Cardiac fibroblast (primary cell): ENCODE measurements around the gene FAM240B.

Experiments
- DNase-seq, 2 donors: peaks; one replicate each; pipeline versions ENCODE4 v3.0.0 to v3.0.0-alpha.2; 2010; ENCODE audit warnings: low read depth in 2 of 2
- H3K4me3 ChIP-seq, 2 donors: replicated peaks in 1 of 2; 1 replicate in 1 of 2; 2 replicates in 1 of 2; pipeline ENCODE4 v1.5.1; 2011; ENCODE audit warnings: low read depth in 2 of 2, low read length in 2 of 2, mild to moderate bottlenecking in 2 of 2, moderate library complexity in 1 of 2
- TF ChIP-seq, protein P1 (sequence below): IDR thresholded peaks from one replicate; pipeline ENCODE4 v1.5.1; 2011; ENCODE audit warnings: low read depth, mild to moderate bottlenecking, low read length, inconsistent platforms

FAM240B gene

DNA sequence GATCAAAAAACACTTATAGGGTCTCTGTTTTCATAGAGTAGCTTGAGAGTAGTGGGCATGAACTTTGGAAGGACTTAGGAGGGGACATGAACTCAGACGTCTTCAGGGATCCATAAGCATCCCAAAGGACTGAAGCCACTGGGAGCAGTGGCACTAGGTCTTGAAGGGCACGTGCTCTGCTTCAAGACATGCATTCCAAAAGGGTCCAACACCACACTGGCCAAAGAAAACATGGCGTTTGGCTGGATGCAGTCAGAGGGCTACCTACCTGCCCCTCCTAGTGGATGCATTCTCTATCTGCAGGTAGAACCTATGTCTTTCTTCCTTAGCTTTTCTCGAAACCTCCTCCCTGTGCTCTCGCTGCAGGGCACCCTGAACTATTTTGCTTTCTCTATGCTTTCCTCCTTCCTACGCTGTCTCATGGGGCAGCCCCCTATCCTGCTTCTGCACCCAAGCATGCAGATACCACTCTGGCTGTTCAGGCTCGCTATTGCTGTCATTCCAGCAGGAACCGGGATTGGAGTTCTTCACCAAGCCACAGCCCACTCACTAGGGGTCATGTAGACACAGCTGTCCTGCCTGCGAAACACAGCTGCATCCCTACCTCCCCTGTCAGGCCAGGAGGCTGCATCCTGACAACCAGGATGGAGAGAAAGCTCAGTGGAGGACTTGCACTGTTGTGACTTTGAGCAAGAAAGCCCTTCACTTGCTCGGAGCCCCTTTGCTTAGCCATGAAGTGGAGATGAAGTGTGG, 11.9 kb downstream of the FAM240B start:
- TF ChIP-seq, protein P1, sequence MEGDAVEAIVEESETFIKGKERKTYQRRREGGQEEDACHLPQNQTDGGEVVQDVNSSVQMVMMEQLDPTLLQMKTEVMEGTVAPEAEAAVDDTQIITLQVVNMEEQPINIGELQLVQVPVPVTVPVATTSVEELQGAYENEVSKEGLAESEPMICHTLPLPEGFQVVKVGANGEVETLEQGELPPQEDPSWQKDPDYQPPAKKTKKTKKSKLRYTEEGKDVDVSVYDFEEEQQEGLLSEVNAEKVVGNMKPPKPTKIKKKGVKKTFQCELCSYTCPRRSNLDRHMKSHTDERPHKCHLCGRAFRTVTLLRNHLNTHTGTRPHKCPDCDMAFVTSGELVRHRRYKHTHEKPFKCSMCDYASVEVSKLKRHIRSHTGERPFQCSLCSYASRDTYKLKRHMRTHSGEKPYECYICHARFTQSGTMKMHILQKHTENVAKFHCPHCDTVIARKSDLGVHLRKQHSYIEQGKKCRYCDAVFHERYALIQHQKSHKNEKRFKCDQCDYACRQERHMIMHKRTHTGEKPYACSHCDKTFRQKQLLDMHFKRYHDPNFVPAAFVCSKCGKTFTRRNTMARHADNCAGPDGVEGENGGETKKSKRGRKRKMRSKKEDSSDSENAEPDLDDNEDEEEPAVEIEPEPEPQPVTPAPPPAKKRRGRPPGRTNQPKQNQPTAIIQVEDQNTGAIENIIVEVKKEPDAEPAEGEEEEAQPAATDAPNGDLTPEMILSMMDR, result peak; percentile 23
- H3K4me3 ChIP-seq, result no peak overlapping the region
- no peak for DNase-seq

DNA sequence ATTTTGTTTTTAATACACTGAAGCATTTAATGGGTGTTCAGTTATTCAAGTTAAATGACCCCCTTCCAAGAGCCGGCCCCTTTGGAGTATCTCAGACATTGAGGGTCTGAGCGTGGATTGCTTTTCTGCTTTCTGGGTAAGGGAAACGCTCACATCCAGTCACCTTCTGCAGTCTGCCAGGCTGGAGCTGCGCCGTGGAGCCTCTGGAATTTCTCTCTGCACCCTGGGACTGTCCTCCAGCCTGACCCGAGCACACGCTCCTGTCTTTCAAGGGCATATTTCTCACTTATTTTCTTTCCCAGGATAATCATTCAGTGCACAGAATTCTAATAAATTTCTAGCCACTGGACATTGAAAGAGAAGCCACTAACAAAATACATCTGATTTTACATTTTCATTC, 13.4 kb downstream of the FAM240B start:
- TF ChIP-seq, protein P1, result no peak
- no peak for DNase-seq
- H3K4me3 ChIP-seq, result no peak overlapping the region

DNA sequence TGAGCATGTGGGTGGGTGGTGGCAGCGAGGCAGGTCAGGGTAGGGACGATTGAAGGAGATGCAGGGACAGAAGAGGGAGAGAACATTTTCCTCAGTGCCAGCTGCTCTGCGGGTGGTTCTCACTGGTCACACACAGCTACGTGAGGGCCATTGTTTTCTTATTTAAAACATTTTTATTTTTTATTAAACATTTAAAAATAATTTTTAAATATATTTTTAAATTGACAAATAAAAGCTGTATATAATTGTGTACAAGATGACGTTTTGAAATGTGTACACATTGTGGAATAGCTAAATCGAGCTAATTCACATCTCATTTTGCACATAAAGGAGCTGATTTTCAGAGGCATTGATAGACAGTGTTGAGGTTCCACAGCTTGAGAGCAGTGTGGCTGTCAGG, 14.0 kb downstream of the FAM240B start:
- TF ChIP-seq, protein P1, result no peak
- no peak overlapping the region for H3K4me3 ChIP-seq
- DNase-seq, result no peak

DNA sequence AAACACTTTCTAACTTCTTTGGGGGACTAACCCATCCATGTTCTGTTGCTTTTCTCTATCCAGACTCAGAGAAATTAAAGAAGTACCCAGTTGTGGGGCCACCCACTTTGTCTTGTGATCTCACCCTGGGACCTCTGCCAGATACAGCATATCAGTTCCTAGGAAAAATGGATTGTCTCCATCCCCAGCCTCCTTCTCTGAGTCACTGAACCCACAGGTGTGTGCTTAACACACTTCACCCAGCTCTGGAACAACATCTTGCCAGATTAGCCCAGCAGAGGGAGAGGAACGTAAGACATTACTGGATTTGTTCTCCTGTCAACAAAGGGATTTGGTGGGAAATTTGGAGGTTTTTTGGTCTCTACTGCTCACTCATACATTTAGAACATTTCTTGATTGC, 19.2 kb downstream of the FAM240B start:
- H3K4me3 ChIP-seq, result no peak overlapping the region
- TF ChIP-seq, protein P1, result peak; percentile 23
- DNase-seq, result peak; percentile 27 to 81

DNA sequence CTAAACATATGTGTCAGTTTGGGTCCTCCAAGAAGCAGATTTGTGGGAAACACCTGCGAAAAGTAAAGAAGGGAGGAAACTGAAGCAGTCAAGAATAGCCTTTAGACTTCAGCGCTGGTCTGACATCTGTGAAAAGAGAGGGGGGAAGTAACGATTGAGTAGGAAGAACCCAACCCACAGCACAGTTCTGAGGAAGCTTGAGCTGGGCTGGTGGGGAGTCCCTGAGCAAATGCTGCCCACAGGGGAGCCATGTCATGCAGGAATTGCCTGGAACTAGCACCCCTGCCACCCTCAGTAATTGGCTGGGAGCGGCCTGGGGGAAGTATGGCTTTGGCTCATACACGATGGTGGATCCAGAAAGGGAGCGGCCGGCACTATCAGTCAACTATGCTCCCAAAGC, 20.6 kb downstream of the FAM240B start:
- H3K4me3 ChIP-seq, result no peak overlapping the region
- no peak for DNase-seq
- TF ChIP-seq, protein P1, result no peak

DNA sequence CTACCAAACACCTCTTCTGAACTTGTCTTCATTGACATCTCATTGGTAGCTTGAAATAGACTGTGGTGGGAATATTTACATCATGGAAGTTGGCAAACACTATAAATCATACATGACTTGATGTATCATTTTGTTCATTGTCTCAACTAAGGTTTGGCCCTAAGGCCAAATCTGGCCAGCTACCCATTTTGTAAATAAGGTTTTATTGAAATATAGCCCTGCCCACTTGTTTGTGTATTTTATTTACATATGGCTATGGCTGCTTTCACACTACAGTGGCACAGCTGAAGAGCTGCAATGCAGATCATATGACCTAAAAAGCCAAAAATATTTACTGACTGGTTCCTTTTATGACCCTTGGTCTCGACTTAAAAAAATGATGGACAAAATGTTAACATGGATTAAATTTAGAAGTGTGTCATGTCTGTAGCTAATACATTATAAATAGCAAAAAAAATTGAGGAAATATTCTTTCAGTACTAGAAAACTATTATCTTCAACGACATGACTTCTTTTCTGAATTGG, 22.1 kb downstream of the FAM240B start:
- no peak overlapping the region for H3K4me3 ChIP-seq
- TF ChIP-seq, protein P1, result no peak
- DNase-seq, result no peak
